ENCODE measurements around the gene TEF.
A peak's percentile ranks its signal among the peaks of the same experiment; 100 is the strongest.
"Not testable (repeated sequence)": the region's sequence is repeated elsewhere in the genome, so short reads cannot be mapped to it uniquely, and the experiment has no call there.

The TEF gene

GRCh38 chr22:41425660-41426365, 44.1 kb downstream of the TEF start:
- no peak for DNase-seq (ENCODE audit: low read depth in 2 of 2)

- no peak for DNase-seq (ENCODE audit: low read depth in 2 of 2)
Measured at GRCh38 chr22:41429232-41429950, 47.6 kb downstream of the TEF start.

GRCh38 chr22:41429951-41430332, 48.2 kb downstream of the TEF start:
- DNase-seq (ENCODE audit: low read depth in 2 of 2), result no peak

GRCh38 chr22:41431656-41432055, 49.9 kb downstream of the TEF start:
- no peak for DNase-seq (ENCODE audit: low read depth in 2 of 2)

GRCh38 chr22:41433480-41433879, 51.7 kb downstream of the TEF start:
- DNase-seq (ENCODE audit: low read depth in 2 of 2), result not testable (repeated sequence)

GRCh38 chr22:41434361-41435003, 52.7 kb downstream of the TEF start:
- not testable (repeated sequence) for DNase-seq (ENCODE audit: low read depth in 2 of 2)

GRCh38 chr22:41435560-41435959, 53.8 kb downstream of the TEF start:
- DNase-seq (ENCODE audit: low read depth in 2 of 2), result no peak

- DNase-seq (ENCODE audit: low read depth in 2 of 2), result no peak
Measured at GRCh38 chr22:41436322-41437113, 54.8 kb downstream of the TEF start.

- DNase-seq (ENCODE audit: low read depth in 2 of 2), result no peak
Measured at GRCh38 chr22:41437198-41437597, 55.5 kb downstream of the TEF start.

GRCh38 chr22:41440511-41440910, 58.8 kb downstream of the TEF start:
- not testable (repeated sequence) for DNase-seq (ENCODE audit: low read depth in 2 of 2)

- DNase-seq (ENCODE audit: low read depth in 2 of 2), result no peak
Measured at GRCh38 chr22:41442240-41442792, 60.6 kb downstream of the TEF start.

- peak; percentile 67 to 83 for DNase-seq (ENCODE audit: low read depth in 2 of 2)
Measured at GRCh38 chr22:41444360-41445128, 62.8 kb downstream of the TEF start.

- DNase-seq (ENCODE audit: low read depth in 2 of 2), result no peak
Measured at GRCh38 chr22:41445129-41446056, 63.7 kb downstream of the TEF start.

- no peak for DNase-seq (ENCODE audit: low read depth in 2 of 2)
Measured at GRCh38 chr22:41446057-41446501, 64.3 kb downstream of the TEF start.

- peak; percentile 90 to 94 for DNase-seq (ENCODE audit: low read depth in 2 of 2)
Measured at GRCh38 chr22:41446639-41447434, 65.1 kb downstream of the TEF start, which contains the start of gene TOB2. TSS of gene TOB2 (minus strand) at chr22:41446801. CDS start at chr22:41437345, 9,456 bp downstream.

- peak in 1 of 2 donors; percentile 45 for DNase-seq (ENCODE audit: low read depth in 2 of 2)
Measured at GRCh38 chr22:41447435-41448188, 65.9 kb downstream of the TEF start.

GRCh38 chr22:41448189-41448808, 66.6 kb downstream of the TEF start:
- DNase-seq (ENCODE audit: low read depth in 2 of 2), result peak; percentile 80 to 83

Data from activated CD4-positive, alpha-beta T cell treated with anti-CD3 and anti-CD28 coated beads for 24 hours (primary cell).